Measurements from ENCODE around the gene ZNHIT2. TPM values are rescaled to one million over a fixed set of nuclear protein-coding genes. Genes with fewer than 3 reads are reported as not detected.

Gene ZNHIT2
- total and polyA plus RNA-seq, 2 of the 13 experiments (the other 11 are each of a cell fraction or from before 2014, with no cell fraction given), result 1.1 to 6.5 TPM

DNA sequence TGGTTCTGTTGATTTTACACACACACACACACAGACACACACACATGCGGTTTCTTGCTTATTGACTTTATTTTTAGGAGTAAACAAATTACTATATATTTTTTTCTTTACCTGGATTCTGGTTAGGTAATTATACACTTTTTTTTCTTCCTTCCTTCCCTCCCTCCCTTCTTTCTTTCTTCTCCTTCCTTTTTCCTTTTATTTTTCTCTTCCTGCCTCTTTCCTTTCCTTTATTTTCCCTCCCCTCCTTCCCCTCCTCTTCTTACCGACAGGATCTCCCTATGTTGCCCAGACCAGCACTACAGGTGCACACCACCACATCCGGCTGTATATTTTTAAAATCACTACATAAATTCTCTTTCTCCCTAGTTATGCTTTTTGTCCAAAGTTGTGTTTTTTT is 49.4 kb upstream of the ZNHIT2 start:
- DNase-seq (ENCODE audit: low spot score) (no peak), ATAC-seq (no peak), FAIRE-seq (no peak)
- Histone ChIP-seq H3K9ac (ENCODE audit: insufficient read depth, low read depth, low read length) (peak overlapping the region; percentile 80), H4K20me1 (ENCODE audit: insufficient read depth, low read length) (no peaks in the 10 kb centered on the region), H3K27me3 (ENCODE audit: control insufficient read depth in 1 of 2, insufficient read depth in 2 of 2, low read length in 2 of 2) (no peaks in the 10 kb centered on the region), H3K9me3 (ENCODE audit: low read length) (no peaks in the 10 kb centered on the region), H3K4me3 (replicated peaks in 1 of 3; ENCODE audit: insufficient read depth in 1 of 3, low read depth in 2 of 3, low read length in 3 of 3) (peak overlapping the region; percentile 37 to 85 (median 77)), H3K36me3 (replicated peaks in 1 of 2; ENCODE audit: control insufficient read depth in 1 of 2, insufficient read depth in 2 of 2, low read length in 2 of 2) (no peaks in the 10 kb centered on the region), H3K4me2 (ENCODE audit: low read depth, low read length) (peak overlapping the region; percentile 81), H3K79me2 (ENCODE audit: insufficient read depth, low read length) (no peaks in the 10 kb centered on the region), H2AFZ (ENCODE audit: low read length) (no peak overlapping the region), H3K27ac (ENCODE audit: extremely low read length, insufficient read depth, low read length) (peak overlapping the region; percentile 99), H3K4me1 (ENCODE audit: insufficient read depth, low read length) (peaks cover 80% of the 10 kb centered on the region)
- 45% methylated on average over 3 of the region's 3 CpGs for WGBS (ENCODE audit: low lambda C conversion rate)
- BruUV-seq (replicated peaks), result no TSS peak
- POLR2A ChIA-PET, result interaction anchor here (1.2 to 6.5 kb wide), 5 partner anchors 13 to 49 kb away, joined by 5 to 105 read pairs (median 72); partner anchors contain the start of genes CAPN1, FAU, MRPL49 and SYVN1
- CTCF ChIA-PET (ENCODE audit: low intra/inter-chr PET ratio, low total read pairs), result no interaction called here
- intact Hi-C loops (cut with micrococcal nuclease; ENCODE audit: unreplicated experiment), result loop anchor here (1.0 to 2.0 kb wide), 3 partner anchors 14 to 50 kb away; partner anchors contain the start of genes CAPN1 and ZNHIT2
- in situ Hi-C loops (cut with HindIII; ENCODE audit: extremely low pct_ligation_motif_present, low pct_unique_long_range_greater_than_20kb), result no loop called here
- TF ChIP-seq, protein P1, sequence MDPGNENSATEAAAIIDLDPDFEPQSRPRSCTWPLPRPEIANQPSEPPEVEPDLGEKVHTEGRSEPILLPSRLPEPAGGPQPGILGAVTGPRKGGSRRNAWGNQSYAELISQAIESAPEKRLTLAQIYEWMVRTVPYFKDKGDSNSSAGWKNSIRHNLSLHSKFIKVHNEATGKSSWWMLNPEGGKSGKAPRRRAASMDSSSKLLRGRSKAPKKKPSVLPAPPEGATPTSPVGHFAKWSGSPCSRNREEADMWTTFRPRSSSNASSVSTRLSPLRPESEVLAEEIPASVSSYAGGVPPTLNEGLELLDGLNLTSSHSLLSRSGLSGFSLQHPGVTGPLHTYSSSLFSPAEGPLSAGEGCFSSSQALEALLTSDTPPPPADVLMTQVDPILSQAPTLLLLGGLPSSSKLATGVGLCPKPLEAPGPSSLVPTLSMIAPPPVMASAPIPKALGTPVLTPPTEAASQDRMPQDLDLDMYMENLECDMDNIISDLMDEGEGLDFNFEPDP (CRISPR knock-in tag; conservative IDR thresholded peaks at IDR 0.05), result 0 out of 2 replicates have a peak, but pooled peaks have one; percentile 3
- TF ChIP-seq CBX1 (IDR thresholded peaks at IDR 0.05; ENCODE audit: low read depth), result no peak
- TF ChIP-seq, protein P2, sequence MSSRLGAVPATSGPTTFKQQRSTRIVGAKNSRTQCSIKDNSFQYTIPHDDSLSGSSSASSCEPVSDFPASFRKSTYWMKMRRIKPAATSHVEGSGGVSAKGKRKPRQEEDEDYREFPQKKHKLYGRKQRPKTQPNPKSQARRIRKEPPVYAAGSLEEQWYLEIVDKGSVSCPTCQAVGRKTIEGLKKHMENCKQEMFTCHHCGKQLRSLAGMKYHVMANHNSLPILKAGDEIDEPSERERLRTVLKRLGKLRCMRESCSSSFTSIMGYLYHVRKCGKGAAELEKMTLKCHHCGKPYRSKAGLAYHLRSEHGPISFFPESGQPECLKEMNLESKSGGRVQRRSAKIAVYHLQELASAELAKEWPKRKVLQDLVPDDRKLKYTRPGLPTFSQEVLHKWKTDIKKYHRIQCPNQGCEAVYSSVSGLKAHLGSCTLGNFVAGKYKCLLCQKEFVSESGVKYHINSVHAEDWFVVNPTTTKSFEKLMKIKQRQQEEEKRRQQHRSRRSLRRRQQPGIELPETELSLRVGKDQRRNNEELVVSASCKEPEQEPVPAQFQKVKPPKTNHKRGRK (CRISPR knock-in tag; IDR thresholded peaks at IDR 0.05), result 0 out of 2 replicates have a peak, but pooled peaks have one; percentile 82
